Common myeloid progenitor, CD34-positive (primary cell): ENCODE measurements around the gene SUSD3.
A peak's percentile ranks its signal among the peaks of the same experiment; 100 is the strongest.
"Not testable (repeated sequence)": the region's sequence is repeated elsewhere in the genome, so short reads cannot be mapped to it uniquely, and the experiment has no call there.

Experiments used
- CTCF ChIA-PET: fragments of 350-600 bp; sonication (Branson Sonifier 250); formaldehyde crosslinking; loops from one replicate; lab custom pipeline; 2021; ENCODE audit warnings: antibody characterized with exemption; lab: Charles Lee
- POLR2A ChIA-PET: fragments of 350-600 bp; sonication (Branson Sonifier 250); formaldehyde crosslinking; loops from one replicate; lab custom pipeline; 2021; ENCODE audit warnings: antibody characterized with exemption; lab: Charles Lee
- DNase-seq, 3 donors: peaks; one replicate each; pipeline versions ENCODE4 v3.0.0 to v3.0.0-alpha.2; 2013
- H3K27ac ChIP-seq, 2 experiments: 1 replicate in 1 of 2; 2 replicates in 1 of 2; pipeline ENCODE4 v1.7.0; 2013; ENCODE audit warnings: inconsistent platforms in 2 of 2, low read length in 2 of 2, mild to moderate bottlenecking in 2 of 2, low read depth in 1 of 2, moderate library complexity in 1 of 2; ENCODE audit not compliant: severe bottlenecking in 2 of 2, insufficient read depth in 1 of 2, poor library complexity in 1 of 2
- H3K27me3 ChIP-seq, 5 experiments: replicated peaks in 2 of 5; 1 replicate in 3 of 5; 2 replicates in 2 of 5; pipeline versions ENCODE4 v1.6.1 to v1.7.0; 2013; ENCODE audit warnings: low read length in 4 of 5, mild to moderate bottlenecking in 2 of 5, moderate library complexity in 2 of 5, inconsistent platforms in 1 of 5; ENCODE audit not compliant: insufficient read depth in 5 of 5, control insufficient read depth in 4 of 5
- H3K36me3 ChIP-seq, 4 experiments: 1 replicate in 2 of 4; 2 replicates in 2 of 4; pipeline versions ENCODE4 v1.6.1 to v1.7.0; 2013; ENCODE audit warnings: low read length in 3 of 4, control low read depth in 1 of 4, mild to moderate bottlenecking in 1 of 4; ENCODE audit not compliant: control insufficient read depth in 4 of 4, insufficient read depth in 4 of 4
- H3K4me1 ChIP-seq, 4 experiments: 1 replicate in 3 of 4; 2 replicates in 1 of 4; pipeline versions ENCODE4 v1.6.1 to v1.7.1; 2013; ENCODE audit warnings: low read length in 3 of 4, mild to moderate bottlenecking in 3 of 4, control low read depth in 1 of 4, inconsistent platforms in 1 of 4, moderate library complexity in 1 of 4; ENCODE audit not compliant: control insufficient read depth in 4 of 4, insufficient read depth in 4 of 4; ENCODE audit errors: control extremely low read depth in 1 of 4
- H3K4me3 ChIP-seq, 7 experiments: 1 replicate in 4 of 7; 2 replicates in 3 of 7; pipeline versions ENCODE4 v1.5.1 to v1.7.0; 2013; ENCODE audit warnings: mild to moderate bottlenecking in 7 of 7, low read length in 6 of 7, moderate library complexity in 6 of 7, inconsistent platforms in 2 of 7, low read depth in 2 of 7, control low read depth in 1 of 7; ENCODE audit not compliant: insufficient read depth in 4 of 7, control insufficient read depth in 1 of 7; ENCODE audit errors: extremely low read depth in 1 of 7
- H3K9me3 ChIP-seq, 5 experiments: 1 replicate in 4 of 5; 2 replicates in 1 of 5; pipeline versions ENCODE4 v1.6.1 to v1.7.1; 2013; ENCODE audit warnings: low read length in 4 of 5, mild to moderate bottlenecking in 2 of 5, inconsistent platforms in 1 of 5, low read depth in 1 of 5, moderate library complexity in 1 of 5; ENCODE audit not compliant: control insufficient read depth in 4 of 5, insufficient read depth in 2 of 5; ENCODE audit errors: control extremely low read depth in 1 of 5
- WGBS: methylation state at CpG from one replicate; pipeline ENCODE4 v1.1.5; 2013; ENCODE audit not compliant: insufficient coverage; 5-methylcytosine and 5-hydroxymethylcytosine counted together

Gene SUSD3

DNA sequence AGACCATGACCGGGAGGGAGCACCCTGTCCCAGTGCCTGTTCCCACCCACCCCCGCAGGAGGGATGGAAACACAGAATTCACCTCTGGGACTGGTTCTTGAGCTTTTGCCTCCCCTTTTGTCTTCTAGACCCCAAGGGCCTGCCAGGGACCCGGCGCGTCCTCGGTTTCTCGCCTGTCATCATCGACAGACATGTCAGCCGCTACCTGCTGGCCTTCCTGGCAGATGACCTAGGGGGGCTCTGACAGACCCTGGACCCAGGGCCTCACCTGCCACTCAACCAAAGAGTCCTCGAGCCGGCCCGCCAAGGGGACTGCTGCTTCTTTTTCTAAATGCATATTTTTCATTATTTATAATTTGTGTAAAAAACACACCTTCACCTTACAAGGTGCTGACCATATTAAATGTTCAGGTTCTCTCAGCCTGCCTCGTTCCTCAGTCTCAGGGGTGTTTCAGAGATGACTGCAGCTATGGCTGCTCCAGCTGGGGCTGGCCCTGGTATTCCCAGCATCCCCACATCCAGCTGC is 54.4 kb downstream of the SUSD3 start:
- Histone ChIP-seq H3K36me3 (peaks cover 0 to 63% (median 42%) of the 10 kb centered on the region in 4 experiments), H3K4me1 (peaks cover 3 to 66% (median 55%) of the 10 kb centered on the region in 4 experiments), H3K4me3 (no peak overlapping the region), H3K9me3 (no peaks in the 10 kb centered on the region), H3K27ac (peak overlapping the region in 1 of 2 experiments; percentile 77), H3K27me3 (no peaks in the 10 kb centered on the region)
- WGBS: 86% methylated on average over 10 of the region's 13 CpGs
- CTCF ChIA-PET: interaction anchor here (0.8 to 1.1 kb wide), 2 partner anchors 13 to 15 kb away, joined by 3 read pairs; no protein-coding TSS in a partner anchor
- POLR2A ChIA-PET: interaction anchor here (0.8 to 1.0 kb wide), 2 partner anchors 16 to 22 kb away, joined by 3 read pairs; no protein-coding TSS in a partner anchor
- DNase-seq: no peak

DNA sequence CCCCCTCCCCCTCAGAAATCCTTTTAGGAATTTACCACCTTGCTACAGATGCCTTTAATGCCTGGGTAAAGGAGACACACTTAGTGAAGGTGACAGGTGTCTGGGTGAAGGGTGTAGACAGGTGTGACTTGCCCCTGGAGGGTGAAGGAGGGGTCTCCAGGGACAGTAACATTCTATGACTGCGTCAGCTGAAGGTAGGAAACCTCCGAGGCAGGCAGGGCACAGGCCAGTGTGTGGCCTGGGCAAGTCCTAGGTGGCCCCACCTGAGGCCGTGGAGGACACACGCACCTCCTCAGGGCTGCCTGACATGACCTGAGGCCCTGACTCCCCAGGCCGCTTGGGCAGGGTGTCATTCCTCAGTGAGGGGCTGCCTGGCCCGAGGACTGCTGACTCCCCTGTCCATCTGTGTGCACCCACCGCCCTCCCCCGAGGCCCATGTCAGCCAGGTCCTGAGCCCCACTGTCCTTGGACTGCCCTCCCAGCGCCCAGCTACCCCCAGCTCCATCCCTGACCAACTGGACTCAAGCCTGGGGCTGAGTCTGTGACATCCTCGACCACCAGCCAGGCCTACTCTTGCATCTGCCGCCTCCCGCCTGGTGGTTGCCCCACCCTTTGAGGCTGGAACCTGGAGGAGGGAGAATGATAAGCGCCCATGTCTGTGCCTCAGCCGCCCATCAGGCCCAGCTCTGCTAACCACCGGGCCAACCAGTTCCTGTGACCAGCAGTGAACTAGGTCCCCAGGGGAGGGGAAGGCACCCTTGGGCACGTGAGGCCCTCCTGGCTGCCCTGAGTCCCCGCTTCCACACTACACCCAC is 55.9 kb downstream of the SUSD3 start:
- CTCF ChIA-PET: interaction anchor here (1.3 to 2.4 kb wide), 3 partner anchors 8 to 11 kb away, joined by 3 to 9 read pairs (median 4); no protein-coding TSS in a partner anchor
- H3K4me1 ChIP-seq: peaks cover 0 to 64% (median 49%) of the 10 kb centered on the region in 4 experiments
- no peaks in the 10 kb centered on the region for H3K27me3 ChIP-seq
- POLR2A ChIA-PET: interaction anchor here (0.6 kb wide), 1 partner anchor 1511 kb away, joined by 3 read pairs; no protein-coding TSS in a partner anchor
- peaks cover 0 to 49% (median 36%) of the 10 kb centered on the region in 4 experiments for H3K36me3 ChIP-seq
- peak overlapping the region in 1 of 2 experiments; percentile 77 for H3K27ac ChIP-seq
- no peak overlapping the region for H3K4me3 ChIP-seq
- 61% methylated on average over 11 of the region's 17 CpGs for WGBS
- H3K9me3 ChIP-seq: no peaks in the 10 kb centered on the region
- DNase-seq: peak in 2 of 3 donors; percentile 55 to 57

DNA sequence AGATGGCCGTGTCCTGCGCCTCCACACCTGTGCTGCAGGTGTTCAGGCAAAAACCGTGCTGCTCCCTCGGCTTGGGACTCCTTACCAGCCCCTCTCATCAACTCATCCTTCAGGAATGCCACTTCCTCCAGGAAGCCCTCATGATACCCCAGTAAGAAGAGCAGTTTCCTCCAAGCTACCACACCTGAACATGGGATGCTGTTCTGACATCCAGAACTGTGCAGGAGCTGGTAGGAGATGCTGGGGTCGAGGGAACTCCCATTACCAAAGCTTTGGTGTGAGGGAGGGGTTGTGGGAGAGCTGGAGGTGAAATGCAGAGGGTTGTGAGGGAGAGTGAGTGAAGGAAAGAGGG is 56.5 kb downstream of the SUSD3 start:
- 79% methylated on average over 3 of the region's 5 CpGs for WGBS
- Histone ChIP-seq H3K4me3 (no peak overlapping the region), H3K9me3 (no peaks in the 10 kb centered on the region), H3K27ac (no peak overlapping the region), H3K27me3 (no peaks in the 10 kb centered on the region), H3K36me3 (peaks cover 0 to 44% (median 33%) of the 10 kb centered on the region in 4 experiments), H3K4me1 (peaks cover 0 to 70% (median 55%) of the 10 kb centered on the region in 4 experiments)
- ChIA-PET CTCF (interaction anchor here (1.3 to 2.4 kb wide), 3 partner anchors 9 to 11 kb away, joined by 3 to 9 read pairs (median 4); no protein-coding TSS in a partner anchor), POLR2A (interaction anchor here (0.6 kb wide), 1 partner anchor 1510 kb away, joined by 3 read pairs; no protein-coding TSS in a partner anchor)
- no peak for DNase-seq

DNA sequence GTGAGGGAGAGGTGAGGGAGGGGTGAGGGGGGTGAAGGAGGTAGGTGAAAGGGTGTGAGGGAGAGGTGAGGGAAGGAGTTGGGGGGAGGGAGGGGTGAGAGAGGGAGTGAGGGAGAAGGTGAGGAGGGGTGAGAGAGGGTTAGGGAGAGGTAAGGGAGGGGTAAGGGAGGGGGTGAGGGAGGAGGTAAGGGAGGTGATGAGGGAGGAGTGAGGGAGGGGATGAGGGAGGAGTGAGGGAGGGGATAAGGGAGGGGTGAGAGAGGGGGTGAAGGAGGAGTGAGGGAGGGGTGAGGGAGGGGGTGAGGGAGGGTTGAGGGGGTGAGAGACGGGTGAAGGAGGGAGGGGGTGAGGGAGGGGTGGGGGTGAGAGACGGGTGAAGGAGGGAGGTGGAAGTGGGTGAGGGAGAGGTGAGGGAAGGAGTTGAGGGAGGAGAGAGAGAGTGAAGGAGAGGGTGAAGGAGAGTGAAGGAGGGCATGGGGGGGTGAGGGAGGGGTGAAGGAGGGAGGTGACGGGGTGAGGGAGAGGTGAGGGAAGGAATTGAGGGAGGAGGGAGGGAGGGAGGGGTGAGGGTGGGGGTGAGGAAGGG is 57.1 kb downstream of the SUSD3 start:
- WGBS: 10% methylated on average over 2 of the region's 3 CpGs
- peaks cover 0 to 39% (median 27%) of the 10 kb centered on the region in 4 experiments for H3K36me3 ChIP-seq
- POLR2A ChIA-PET: interaction anchor here (1.4 kb wide), 1 partner anchor 16 kb away, joined by 3 read pairs; no protein-coding TSS in a partner anchor
- no peaks in the 10 kb centered on the region for H3K9me3 ChIP-seq
- peak in 2 of 3 donors; percentile 66 to 67 for DNase-seq
- H3K4me1 ChIP-seq: peaks cover 0 to 74% (median 61%) of the 10 kb centered on the region in 4 experiments
- H3K27ac ChIP-seq: no peak overlapping the region
- no peaks in the 10 kb centered on the region for H3K27me3 ChIP-seq
- H3K4me3 ChIP-seq: no peak overlapping the region
- CTCF ChIA-PET: interaction anchor here (0.7 to 7.6 kb wide), 5 partner anchors 8 to 44 kb away, joined by 3 to 76 read pairs (median 3); no protein-coding TSS in a partner anchor

DNA sequence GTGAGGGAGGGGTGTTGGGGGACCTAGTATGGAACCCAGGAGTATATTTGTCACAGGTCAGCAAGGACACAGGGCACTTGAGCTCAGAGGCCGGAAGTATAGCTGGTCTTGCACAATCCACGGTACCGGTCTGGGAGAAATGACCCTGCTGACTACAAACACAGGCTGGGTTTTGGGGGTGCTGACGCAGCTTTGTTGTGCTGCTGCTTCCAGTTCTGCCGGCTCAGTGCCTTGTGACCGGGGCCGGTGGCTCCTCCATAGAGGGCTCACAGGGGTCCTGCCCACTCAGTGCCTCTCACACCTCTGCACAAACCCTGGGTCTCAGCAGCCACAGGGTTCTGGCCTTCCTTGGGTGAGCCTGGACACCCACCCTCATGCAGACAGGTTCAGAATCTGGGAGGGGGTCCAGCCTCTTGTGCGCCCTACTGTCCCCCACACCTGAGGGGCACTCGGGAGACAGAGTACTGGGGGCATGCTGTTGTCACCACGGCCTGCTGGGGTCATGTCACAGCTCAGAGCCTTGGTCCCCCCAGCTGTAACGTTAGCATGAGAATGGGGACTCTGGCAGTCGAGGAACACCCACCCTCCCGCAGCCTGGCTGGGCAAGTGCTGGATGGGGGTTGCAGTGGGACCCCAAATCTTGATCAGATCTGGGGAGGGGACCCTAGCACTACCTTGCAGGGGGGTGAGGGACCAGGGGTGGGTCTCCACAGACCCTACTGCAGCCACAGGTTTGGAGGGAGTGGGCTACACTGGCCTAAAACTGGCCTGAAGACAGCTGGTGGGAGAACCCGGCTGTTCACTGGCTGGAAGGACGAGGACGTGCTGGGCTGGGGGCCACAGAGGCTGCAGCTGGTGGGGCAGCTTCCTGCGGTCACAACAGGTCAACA is 57.8 kb downstream of the SUSD3 start:
- ChIA-PET CTCF (interaction anchor here (0.7 to 7.6 kb wide), 7 partner anchors 9 to 76 kb away, joined by 3 to 76 read pairs (median 3); no protein-coding TSS in a partner anchor), POLR2A (interaction anchor here (0.7 to 1.4 kb wide), 2 partner anchors 15 to 17 kb away, joined by 3 read pairs; no protein-coding TSS in a partner anchor)
- 45% methylated on average over 13 of the region's 17 CpGs for WGBS
- Histone ChIP-seq H3K9me3 (no peaks in the 10 kb centered on the region), H3K27me3 (no peaks in the 10 kb centered on the region), H3K4me1 (peaks cover 0 to 75% (median 67%) of the 10 kb centered on the region in 4 experiments), H3K27ac (peak overlapping the region in 1 of 2 experiments; percentile 43), H3K36me3 (peaks cover 0 to 35% (median 20%) of the 10 kb centered on the region in 4 experiments), H3K4me3 (no peak overlapping the region)
- peak; percentile 57 to 81 (median 77) for DNase-seq

DNA sequence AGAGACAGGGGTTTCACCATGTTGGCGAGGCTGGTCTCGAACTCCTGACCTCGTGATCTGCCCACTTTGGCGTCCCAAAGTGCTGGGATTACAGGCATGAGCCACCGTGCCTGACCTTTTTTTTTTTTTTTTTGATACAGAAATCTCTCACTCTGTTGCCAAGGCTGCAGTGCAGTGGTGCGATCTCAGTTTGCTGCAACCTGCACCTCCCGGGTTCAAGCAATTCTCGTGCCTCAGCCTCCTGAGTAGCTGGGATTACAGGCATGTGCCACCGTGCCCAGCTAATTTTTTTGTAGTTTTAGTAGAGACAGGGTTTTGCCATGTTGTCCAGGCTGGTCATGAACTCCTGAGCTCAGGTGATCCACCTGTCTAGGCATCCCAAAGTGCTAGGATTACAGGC is 59.0 kb downstream of the SUSD3 start:
- POLR2A ChIA-PET, DNase-seq, H3K9me3 ChIP-seq, H3K27me3 ChIP-seq, H3K4me3 ChIP-seq, H3K27ac ChIP-seq: not testable (repeated sequence)
- H3K36me3 ChIP-seq: peaks cover 0 to 30% (median 17%) of the 10 kb centered on the region in 4 experiments
- CTCF ChIA-PET: interaction anchor here (1.3 to 7.6 kb wide), 3 partner anchors 10 to 12 kb away, joined by 3 to 76 read pairs (median 5); no protein-coding TSS in a partner anchor
- WGBS: 94% methylated on average over 9 of the region's 9 CpGs
- H3K4me1 ChIP-seq: peaks cover 0 to 69% (median 63%) of the 10 kb centered on the region in 4 experiments
